HG03565 (cell line): ENCODE data around the gene PKDREJ.
"Not testable (repeated sequence)": the region's sequence is repeated elsewhere in the genome, so short reads cannot be mapped to it uniquely, and the experiment has no call there.

ENCODE experiments used
- ATAC-seq: cut with Tn5 transposase; IDR thresholded peaks from one replicate; pipeline ENCODE4 v1.9.1; 2021; ENCODE audit warnings: mild to moderate bottlenecking, moderate library complexity; ENCODE audit not compliant: unreplicated experiment

Gene PKDREJ, protein sequence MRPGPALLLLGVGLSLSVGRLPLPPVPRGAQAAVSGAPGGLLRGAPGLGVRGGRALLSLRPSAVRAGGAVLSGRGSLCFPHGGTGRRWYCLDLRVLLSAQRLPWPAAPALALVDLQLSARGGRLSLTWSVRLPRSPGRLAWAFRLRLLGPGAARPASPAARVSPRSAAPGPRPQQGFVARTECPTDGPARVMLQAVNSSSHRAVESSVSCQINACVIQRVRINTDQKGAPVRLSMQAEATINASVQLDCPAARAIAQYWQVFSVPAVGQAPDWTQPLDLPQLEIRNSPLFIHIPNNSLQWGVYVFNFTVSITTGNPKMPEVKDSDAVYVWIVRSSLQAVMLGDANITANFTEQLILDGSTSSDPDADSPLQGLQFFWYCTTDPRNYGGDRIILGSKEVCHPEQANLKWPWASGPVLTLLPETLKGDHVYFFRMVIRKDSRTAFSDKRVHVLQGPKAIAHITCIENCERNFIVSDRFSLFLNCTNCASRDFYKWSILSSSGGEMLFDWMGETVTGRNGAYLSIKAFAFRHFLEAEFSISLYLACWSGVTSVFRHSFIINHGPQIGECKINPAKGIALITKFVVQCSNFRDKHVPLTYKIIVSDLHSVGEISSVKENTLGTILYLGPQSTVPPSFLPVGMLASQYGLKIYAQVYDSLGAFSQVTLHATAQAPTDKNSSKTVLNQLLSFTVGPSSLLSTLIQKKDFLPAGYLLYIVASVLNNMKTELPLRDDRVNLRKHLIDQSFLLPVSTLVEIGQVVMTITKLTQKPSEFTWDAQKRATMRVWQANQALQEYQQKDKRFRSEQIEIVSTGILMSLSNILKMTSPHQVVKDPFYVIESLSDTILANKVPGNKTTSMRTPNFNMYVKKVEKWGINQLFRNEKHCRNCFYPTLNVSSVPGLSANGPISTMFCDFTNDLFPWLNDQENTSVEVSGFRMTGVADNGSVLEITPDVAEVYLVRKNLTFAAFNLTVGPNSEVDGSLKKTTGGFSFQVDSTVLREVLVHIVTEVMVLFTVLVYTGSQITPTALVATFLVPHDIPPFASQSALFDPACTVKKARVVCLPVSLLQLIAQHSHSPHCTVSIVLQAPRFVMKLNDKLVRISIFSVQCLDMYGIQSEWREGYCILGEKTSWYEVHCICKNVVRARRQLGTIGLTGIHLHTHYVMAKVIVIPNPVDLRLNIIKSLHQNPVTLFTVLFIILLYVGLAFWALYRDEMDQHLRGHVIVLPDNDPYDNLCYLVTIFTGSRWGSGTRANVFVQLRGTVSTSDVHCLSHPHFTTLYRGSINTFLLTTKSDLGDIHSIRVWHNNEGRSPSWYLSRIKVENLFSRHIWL (N-terminal part only)

DNA sequence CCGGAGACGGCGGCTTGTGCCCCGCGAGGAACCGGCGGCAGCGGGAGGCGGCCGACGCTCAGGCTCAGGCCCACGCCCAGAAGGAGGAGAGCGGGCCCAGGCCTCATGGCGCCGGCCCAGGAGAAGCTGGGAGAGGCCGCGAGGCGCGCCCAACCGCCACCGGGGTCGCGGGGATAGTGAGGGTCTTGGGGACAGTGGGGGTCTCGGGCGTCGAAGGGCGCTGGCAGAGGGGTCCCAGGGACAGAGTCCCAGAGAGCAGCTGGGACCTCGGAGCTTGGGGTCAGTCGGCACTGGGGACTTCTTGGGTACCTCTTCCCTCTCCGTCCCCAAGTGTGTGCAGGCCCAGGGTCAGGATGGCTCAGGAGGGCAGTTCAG lies at the start of gene PKDREJ:
PKDREJ (minus strand) TSS at position 128 of the 375 bp plus-strand sequence; CDS start at position 107, 21 bp downstream.
- ATAC-seq: no peak

DNA sequence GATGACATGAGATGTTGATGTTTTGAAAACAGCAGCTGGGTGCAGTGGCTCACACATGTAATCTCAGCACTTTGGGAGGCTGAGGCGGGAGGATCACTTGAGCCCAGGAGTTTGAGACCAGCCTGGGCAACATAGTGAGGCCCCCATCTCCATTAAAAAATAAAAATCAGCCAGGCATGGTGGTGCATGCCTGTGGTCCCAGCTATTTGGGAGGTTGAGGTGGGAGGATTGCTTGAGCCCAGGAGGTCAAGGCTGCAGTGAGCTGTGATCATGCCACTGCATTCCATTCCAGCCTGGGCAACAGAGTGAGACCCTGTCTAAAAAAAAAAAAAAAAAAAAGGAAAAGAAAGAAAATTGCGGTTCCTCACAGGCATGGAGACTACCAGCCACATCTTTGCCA lies 49.7 kb upstream of the PKDREJ start:
- ATAC-seq: not testable (repeated sequence)

DNA sequence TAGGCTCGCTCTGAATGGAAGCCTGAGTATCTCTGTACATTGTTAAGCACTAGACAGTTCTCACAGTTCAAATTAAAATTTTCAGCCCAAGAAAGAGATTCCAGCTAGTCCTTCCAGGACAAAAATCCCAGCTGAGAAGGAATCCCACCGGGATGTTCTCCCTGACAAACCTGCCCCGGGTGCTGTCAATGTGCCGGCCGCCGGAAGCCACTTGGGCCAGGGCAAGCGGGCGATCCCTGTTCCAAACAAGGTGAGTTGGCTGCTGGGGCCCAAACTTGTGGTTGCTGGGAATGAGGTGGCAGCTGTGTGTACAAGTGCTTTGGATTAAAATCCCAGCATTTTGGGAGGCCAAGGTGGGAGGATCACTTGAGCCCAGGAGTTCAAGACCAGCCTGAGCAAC lies 48.9 kb upstream of the PKDREJ start:
- ATAC-seq: no peak

DNA sequence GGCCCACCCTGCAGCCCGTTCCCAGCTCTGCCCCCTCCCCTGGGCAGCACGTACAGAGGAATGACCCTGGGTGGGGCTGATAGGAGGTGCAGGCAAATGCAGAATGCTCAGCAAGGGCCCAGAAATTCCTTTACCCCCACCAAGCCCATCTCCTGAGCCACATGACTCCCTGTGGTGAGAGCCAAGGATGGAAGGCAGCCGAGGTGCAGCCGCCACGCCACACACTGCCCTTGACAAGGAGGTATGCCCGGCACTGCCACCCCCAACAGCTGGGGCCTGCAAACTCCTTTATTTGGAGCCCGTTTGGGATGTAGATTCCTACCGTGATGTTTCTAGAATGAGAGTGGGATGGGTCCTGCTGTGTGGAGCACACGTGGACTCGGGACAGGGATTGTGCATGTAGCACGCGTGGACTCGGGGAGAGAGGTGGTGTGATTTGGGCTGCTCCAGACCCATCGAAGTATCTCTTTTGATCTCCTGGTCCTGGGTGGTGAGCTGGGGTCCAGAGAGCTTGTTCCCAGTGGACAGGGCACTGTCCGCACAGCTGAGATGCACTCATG lies 46.5 kb upstream of the PKDREJ start:
- ATAC-seq: no peak

DNA sequence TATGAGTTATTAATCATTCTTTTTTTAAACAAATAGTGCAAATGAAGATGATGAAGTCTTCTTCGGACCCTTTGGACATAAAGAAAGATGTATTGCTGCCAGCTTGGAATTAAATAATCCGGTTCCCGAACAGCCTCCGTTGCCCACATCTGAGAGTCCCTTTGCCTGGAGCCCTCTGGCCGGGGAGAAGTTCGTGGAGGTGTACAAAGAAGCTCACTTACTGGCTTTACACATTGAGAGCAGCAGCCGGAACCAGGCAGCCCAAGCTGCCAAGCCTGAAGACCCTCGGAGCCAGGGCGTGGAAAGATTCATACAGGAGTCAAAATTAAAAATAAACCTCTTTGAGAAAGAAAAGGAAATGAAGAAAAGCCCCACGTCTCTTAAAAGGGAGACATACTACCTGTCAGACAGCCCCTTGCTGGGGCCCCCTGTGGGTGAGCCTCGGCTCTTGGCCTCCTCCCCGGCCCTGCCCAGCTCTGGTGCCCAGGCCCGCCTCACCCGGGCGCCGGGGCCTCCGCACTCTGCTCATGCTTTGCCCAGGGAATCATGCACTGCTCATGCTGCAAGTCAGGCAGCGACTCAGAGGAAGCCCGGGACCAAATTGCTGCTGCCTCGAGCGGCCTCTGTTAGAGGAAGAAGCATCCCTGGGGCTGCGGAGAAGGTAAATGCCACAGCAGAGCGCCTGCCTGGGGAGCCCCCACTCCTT lies 45.3 kb upstream of the PKDREJ start:
- ATAC-seq: no peak

DNA sequence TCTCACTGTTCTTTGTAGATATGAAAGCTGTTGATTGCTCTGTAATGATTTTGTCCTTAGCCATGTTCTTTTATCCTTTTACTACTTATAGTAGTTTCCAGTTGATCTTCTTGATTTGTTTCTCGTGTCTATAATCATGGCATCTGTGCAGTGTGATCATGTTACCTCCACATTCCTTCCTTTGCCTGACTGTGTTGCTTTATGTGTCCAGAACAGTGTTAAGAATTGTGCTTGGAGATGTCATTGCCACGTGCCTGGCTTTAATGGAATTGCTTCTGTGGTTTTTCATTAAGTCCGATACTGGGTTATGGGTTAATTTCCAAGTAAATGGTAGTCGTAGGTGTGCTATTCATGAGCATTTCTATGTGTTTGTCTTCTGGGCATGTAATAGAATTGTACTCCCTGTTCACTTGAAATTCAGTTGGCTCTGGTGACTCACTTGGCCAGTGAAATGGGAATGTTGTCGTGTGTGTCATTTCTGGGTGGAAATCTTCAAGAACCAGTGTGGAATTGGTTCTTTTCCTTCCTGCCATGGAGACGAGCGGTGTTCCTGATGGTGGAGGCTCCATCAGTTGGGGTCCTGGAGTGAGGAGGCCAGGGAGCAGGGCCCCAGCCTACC lies 40.3 kb upstream of the PKDREJ start:
- ATAC-seq: no peak

DNA sequence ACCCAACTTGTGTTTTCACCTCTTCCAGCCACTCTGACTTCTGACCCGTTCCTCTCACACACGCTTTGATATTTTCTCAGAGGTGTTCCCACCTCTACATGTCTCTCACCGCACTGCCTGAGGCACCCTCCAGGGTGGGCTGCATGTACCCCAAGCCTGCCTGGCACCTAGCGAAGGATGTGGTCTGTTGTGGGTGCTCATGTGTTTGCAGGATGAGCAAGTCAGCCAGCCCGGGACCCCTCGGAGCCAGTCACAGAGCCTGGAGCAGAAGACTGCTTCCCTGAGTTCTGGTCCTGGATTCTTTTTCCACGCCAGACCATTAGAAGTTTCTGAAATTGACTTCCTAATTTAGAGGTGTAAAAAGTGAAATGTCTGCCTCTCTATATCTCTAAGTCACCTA lies 37.3 kb upstream of the PKDREJ start:
- no peak for ATAC-seq

DNA sequence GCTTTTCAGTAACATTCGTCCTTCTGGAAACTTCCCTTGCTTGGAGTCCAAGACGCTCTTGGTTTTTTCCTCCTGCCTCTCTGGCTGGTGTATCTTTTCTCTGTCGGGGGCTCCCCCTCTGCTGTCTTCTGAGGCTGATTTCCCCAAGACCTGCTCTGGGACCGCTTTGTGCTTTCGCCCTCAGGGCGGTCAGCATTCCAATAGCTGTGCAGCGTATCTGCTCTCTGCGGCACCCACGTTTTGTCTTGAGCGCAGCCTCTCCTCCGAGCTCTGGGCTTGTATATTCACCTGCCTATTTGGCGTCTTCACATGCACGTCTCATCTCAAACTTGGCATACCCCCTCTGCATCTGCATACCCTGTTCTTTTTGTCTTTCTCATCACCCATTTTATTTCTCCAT lies 36.0 kb upstream of the PKDREJ start:
- ATAC-seq: no peak

DNA sequence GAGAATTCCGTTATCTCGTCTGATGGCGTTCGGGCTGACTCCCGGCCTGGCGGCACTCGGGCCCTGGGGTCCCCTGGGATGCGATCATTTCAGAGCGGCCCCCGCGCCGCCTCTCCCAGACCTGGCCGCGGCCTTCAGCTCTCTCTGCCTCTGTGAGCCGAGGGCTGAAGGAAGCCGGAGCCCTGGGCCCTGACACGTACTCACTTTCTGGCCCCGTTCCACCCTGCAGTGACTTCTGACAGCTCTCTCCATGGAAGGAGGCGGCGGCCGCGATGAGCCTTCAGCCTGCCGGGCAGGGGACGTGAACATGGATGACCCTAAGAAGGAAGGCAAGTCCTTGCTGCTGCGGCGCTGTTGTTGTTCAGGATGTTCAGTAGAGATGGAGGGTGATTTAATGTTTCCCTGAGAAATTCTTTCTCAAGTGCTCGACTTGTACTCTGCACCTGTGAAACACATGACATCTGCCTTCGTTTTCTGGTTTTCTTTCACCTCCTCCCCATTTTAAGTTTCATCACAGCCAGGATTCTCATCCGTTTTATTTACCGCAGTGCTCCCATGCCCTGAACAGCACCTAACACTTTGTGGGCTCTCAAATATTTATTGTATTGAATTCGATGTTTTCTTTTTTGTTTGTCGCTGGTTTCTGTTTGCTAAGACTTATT lies 34.1 kb upstream of the PKDREJ start:
- ATAC-seq: no peak

DNA sequence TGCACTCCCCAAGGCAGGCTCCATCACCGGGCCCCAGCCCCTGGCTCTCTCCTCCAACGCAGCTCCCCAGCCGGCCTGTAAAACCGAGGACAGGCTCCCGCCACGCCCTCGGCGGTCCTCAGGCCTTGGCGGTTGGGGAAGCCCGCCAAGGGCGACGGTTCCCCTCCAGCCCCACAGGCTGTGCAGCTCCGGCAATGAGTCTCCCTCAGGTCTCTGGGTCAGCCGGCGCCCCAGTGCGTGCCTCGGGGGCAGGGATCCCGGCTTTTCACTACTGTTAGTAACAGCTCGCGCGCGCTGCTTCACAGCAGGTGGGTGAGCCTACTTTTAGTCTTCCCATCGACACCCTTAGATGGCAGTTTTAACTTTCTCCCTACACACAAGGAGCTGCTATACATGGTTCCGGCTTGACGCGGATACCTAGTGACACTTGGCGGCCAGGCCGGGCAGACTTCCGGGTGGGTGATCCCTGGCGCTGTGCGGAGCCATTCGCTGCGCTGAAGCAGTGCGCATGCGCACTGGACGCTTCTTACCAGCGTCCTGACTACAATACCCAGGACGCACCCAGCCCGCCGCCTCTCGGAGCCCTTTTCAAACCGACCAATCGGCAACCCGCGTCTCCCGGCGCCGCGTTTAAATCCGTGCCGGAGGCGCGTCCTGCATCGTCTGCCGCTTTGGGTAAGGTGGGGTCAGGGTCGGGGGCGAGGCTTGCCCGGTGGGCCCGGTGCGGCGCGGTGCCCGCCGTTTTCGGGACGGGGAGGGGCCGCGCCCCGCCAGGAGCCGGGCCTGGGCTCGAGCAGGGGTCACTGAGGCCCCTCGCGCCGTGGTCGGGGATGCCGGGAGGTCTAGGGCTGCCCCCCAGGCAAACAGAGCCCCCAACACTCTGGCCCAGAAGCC lies 33.4 kb upstream of the PKDREJ start, which contains the start of gene GTSE1:
GTSE1 (plus strand) TSS at position 614 of the 894 bp plus-strand sequence. CDS start 531 bp downstream, outside the sequence.
- ATAC-seq: peak; percentile 92

DNA sequence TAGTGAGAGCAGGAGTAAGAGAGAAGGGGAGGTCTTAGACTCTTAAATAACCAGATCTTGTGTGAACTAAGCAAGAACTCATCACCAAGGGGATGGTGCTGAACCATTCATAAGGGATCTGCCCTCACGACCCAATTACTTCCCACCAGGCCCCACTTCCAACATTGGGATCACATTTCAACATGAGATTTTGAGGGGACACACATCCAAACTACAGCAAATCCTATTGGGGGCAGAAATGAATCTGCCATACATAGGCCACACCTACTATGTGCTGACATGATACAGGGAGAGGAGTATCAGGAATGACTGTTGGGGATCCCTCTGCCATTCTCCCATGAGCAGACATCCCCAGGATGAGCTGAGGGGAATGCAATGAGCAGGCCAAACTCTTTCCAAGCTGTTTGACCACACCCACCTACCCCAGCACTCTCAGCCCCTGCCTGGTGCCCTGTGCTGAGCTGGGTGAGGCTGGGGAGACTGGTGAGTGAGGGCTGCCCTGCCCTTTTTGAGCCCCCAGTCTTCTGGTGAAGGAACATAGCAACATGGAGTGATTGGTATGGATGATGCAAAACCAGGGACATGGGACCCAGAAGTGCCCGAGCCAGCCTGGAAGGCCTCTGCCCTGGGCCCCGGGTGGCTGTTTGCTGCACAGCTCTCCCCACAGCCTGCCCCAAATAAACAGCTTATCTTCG lies 32.3 kb upstream of the PKDREJ start:
- ATAC-seq: no peak

DNA sequence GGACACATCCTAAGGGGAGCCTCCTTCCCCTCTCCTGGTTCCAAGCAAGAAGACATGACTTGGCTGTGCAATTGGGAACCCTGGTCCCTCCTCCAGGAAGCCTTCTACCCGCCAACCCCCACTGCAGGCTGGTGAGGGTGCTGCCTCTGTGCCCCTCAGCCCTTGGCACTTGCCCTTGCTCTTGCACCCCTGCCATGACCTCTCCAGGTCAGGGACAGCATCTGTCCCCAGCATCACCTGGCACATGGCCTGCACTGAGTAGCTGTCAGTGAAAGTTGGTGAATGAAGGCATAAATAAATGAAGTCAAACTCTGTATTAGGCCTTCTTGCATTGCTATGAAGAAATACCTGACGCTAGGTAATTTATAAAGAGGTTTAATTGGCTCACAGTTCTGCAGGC lies 31.6 kb upstream of the PKDREJ start:
- ATAC-seq: no peak

DNA sequence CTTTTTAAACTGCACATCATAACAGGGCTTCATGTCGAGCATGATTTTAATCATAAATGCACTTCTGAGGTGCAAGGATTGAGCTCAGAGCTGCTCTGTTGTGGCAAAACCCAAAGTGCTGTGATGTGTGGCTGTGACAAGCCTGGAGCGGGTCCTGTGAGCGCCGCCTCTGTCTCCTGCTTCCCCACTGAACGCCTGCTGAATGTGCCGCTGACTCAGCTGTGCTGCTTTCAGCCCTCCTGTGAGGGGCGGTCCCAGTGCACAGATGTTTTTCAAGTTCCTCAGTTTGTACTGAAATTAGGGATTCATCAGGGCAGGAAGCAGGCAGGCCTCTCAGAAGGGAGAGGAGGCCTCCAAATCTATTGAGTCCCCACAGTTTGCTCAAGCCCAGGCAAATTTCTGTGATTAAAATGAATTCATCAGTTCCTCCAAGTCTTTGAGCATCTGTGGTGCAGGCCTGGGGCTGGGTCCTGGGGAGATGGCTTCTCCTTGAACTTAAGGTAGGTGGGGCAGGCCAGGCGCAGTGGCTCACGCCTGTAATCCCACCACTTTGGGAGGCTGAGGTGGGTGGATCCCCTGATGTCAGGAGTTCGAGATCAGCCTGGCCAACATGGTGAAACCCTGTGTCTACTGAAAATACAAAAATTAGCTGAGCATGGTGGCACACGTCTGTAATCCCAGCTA lies 30.6 kb upstream of the PKDREJ start:
- ATAC-seq: no peak

DNA sequence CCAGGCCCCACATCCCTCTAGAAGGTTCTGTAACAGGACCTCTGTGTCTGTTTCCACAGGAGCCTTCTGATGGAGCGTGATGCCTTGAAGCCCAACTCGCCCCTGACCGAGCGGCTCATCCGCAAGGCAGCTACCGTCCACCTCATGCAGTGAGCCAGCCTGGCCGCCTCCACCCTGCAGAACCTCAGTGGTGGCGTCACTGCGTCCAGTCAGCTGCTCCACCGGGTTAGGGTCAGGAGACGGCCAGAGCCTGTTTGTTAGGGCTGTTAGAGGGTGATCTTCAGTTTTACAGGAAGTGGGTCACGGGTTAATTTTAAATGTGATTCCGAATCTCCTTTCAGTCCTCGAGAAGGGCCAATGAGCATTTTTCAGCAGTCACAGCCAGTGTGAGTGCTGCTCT lies 29.6 kb upstream of the PKDREJ start:
- no peak for ATAC-seq

DNA sequence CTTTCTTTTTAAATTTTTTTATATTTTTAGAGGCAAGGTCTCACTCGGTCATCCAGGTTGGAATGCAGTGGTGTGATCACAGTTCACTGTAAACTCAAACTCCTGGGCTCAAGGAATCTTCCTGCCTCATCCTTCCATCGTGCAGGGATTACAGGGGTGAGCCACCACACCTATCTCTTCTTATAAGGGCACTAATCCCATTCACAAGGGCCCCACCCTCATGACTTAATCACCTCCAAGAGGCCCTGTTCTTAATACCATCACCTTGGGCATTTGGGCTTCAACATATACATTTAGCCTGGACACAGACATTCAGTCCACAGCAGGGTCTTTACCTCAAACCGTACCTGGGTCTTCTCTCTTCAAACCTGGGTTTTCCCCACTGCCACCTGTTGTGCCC lies 29.0 kb upstream of the PKDREJ start:
- no peak for ATAC-seq

DNA sequence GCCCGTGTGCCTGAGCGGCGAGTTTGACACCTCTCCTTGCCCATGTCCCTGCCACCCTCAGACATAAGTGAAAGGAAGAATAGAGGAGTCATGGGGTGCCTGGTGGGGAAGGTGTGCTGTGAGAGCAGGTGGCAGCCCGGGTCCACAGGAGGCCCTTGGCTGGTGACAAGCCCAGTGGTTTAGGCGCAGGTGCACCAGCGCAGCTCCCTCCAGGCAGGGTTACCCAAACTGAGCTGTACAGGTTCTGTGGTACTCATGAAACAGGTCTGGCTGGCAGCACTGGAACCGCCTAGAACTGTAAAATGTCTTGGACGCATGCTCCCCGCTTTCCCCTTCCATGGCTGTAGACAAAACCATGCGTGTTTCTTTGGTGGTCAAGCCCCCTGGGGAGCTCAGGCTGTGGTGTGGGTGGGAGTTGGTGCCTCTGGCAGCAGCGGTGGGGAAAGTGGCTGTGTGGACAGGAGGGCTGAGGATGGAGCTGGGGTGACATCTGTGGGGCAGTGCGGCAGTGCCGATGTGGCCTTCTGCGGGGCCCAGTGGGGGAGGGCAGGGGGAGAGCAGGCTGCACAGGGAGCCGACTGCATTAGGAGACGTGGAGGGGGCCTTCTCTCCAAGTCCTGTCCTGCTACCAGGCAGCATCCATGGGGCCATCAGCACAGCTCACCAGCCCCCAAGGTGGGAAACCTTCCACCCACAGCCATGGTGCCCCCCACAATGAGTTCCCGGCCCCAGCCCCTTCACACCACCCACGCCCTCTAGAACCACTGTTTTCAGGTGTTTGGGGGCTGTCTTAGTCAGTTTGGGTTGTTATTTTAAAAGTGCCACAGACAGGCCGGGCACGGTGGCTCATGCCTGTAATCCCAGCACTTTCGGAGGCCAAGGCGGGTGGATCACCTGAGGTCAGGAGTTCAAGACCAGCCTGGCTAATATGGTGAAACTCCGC lies 28.0 kb upstream of the PKDREJ start:
- no peak for ATAC-seq
